DMS153 treated with DMSO at 0.1 percent for 48 hours (cell line): ENCODE results near the gene TMEM229B.

Source experiments
- DNase-seq: peaks from one replicate; lab custom pipeline; 2025; ENCODE audit not compliant: unreplicated experiment; lab: John Stamatoyannopoulos, UW

The TMEM229B gene

GRCh38 chr14:67487332-67487731, 1.2 kb downstream of the TMEM229B start:
- no peak for DNase-seq

- no peak for DNase-seq
These were observed 1.6 kb downstream of the TMEM229B start for GRCh38 chr14:67486890-67487289.

GRCh38 chr14:67485501-67486095, 2.9 kb downstream of the TMEM229B start:
- no peak for DNase-seq

GRCh38 chr14:67483579-67484285, 4.8 kb downstream of the TMEM229B start:
- DNase-seq, result no peak

- DNase-seq, result no peak
These were observed 6.0 kb downstream of the TMEM229B start for GRCh38 chr14:67482231-67483164.

- peak; percentile 15 for DNase-seq
These were observed 8.5 kb downstream of the TMEM229B start for GRCh38 chr14:67480011-67480410.

- no peak for DNase-seq
These were observed 9.8 kb downstream of the TMEM229B start for GRCh38 chr14:67478800-67479084.

GRCh38 chr14:67477926-67478799, 10.4 kb downstream of the TMEM229B start:
- DNase-seq, result peak; percentile 81

- DNase-seq, result no peak
These were observed 14.2 kb downstream of the TMEM229B start for GRCh38 chr14:67474366-67474765.

- no peak for DNase-seq
These were observed 15.0 kb downstream of the TMEM229B start for GRCh38 chr14:67473290-67474082.

GRCh38 chr14:67472726-67473125, 15.8 kb downstream of the TMEM229B start:
- DNase-seq, result no peak

- DNase-seq, result no peak
These were observed 18.6 kb downstream of the TMEM229B start for GRCh38 chr14:67469954-67470353.

GRCh38 chr14:67468378-67468730, 20.2 kb downstream of the TMEM229B start:
- DNase-seq, result no peak

- no peak for DNase-seq
These were observed 21.4 kb downstream of the TMEM229B start for GRCh38 chr14:67467134-67467533.

- DNase-seq, result no peak
These were observed 23.6 kb downstream of the TMEM229B start for GRCh38 chr14:67464879-67465278.

- DNase-seq, result no peak
These were observed 24.1 kb downstream of the TMEM229B start for GRCh38 chr14:67464377-67464776.

- no peak for DNase-seq
These were observed 24.6 kb downstream of the TMEM229B start for GRCh38 chr14:67463900-67464299.

- DNase-seq, result no peak
These were observed 26.5 kb downstream of the TMEM229B start for GRCh38 chr14:67461996-67462395.

- DNase-seq, result no peak
These were observed 27.1 kb downstream of the TMEM229B start for GRCh38 chr14:67461341-67461985.

- DNase-seq, result no peak
These were observed 29.2 kb downstream of the TMEM229B start for GRCh38 chr14:67459336-67459735.
